Astrocyte (in vitro differentiated cells and primary cell): ENCODE results near the gene DDR1.
"Not testable (repeated sequence)": the region's sequence is repeated elsewhere in the genome, so short reads cannot be mapped to it uniquely, and the experiment has no call there.

ENCODE experiments used
- CTCF ChIP-seq: IDR thresholded peaks from 2 replicates; pipeline ENCODE4 v1.5.1; 2011; ENCODE audit warnings: low read depth, mild to moderate bottlenecking, inconsistent platforms, low read length, moderate library complexity; ENCODE audit not compliant: insufficient read depth
- EZH2 ChIP-seq: IDR thresholded peaks from 2 replicates; pipeline ENCODE4 v1.6.1; 2012; ENCODE audit warnings: mild to moderate bottlenecking, low read length, inconsistent platforms; ENCODE audit not compliant: insufficient read depth

GRCh38 chr6:30902196-30902595, 17.9 kb downstream of the DDR1 start:
- not testable (repeated sequence) for TF ChIP-seq CTCF, EZH2
